CD8-positive, alpha-beta memory T cell (primary cell): ENCODE data around the gene CHN1. TPM values are rescaled to one million over a fixed set of nuclear protein-coding genes. Genes with fewer than 3 reads are reported as not detected.

ENCODE experiments used
- CTCF ChIA-PET: fragments of 350-600 bp; sonication (Branson Sonifier 250); formaldehyde crosslinking; loops from one replicate; lab custom pipeline; 2021; ENCODE audit warnings: antibody characterized with exemption; lab: Charles Lee
- POLR2A ChIA-PET: fragments of 350-600 bp; sonication (Branson Sonifier 250); formaldehyde crosslinking; loops from one replicate; lab custom pipeline; 2021; ENCODE audit warnings: antibody characterized with exemption; lab: Charles Lee
- DNase-seq, 5 donors: peaks; one replicate each; pipeline versions ENCODE4 v3.0.0 to v3.0.0-alpha.2; 2020 to 2022; ENCODE audit warnings: mixed read lengths in 1 of 5
- H3K27ac ChIP-seq: one replicate; pipeline ENCODE4 v1.7.0; 2013; ENCODE audit warnings: low read depth, mild to moderate bottlenecking, low read length, moderate library complexity
- H3K27me3 ChIP-seq: 2 replicates; pipeline ENCODE4 v1.7.0; 2013; ENCODE audit warnings: low read length, mild to moderate bottlenecking; ENCODE audit not compliant: insufficient read depth, poor library complexity, severe bottlenecking
- H3K36me3 ChIP-seq: 2 replicates; pipeline ENCODE4 v1.7.0; 2013; ENCODE audit warnings: mild to moderate bottlenecking, low read length, moderate library complexity; ENCODE audit not compliant: insufficient read depth
- H3K4me1 ChIP-seq: 2 replicates; pipeline ENCODE4 v1.7.0; 2013; ENCODE audit warnings: mild to moderate bottlenecking, low read length, moderate library complexity; ENCODE audit not compliant: insufficient read depth
- H3K4me3 ChIP-seq: 2 replicates; pipeline ENCODE4 v1.7.0; 2013; ENCODE audit warnings: mild to moderate bottlenecking, low read length
- H3K9me3 ChIP-seq: 2 replicates; pipeline ENCODE4 v1.7.0; 2013; ENCODE audit warnings: mild to moderate bottlenecking, low read length
- H3K27ac Mint-ChIP-seq, 8 donors: one replicate each; pipeline ENCODE4 v1.8.0; 2020 to 2021; ENCODE audit warnings: mixed read lengths in 8 of 8, mild to moderate bottlenecking in 6 of 8, inconsistent platforms in 3 of 8, moderate library complexity in 3 of 8
- H3K27me3 Mint-ChIP-seq, 2 donors: one replicate each; pipeline ENCODE4 v1.8.0; 2020 to 2021; ENCODE audit warnings: mixed read lengths in 2 of 2, mild to moderate bottlenecking in 1 of 2, moderate library complexity in 1 of 2
- H3K36me3 Mint-ChIP-seq, 3 donors: one replicate each; pipeline ENCODE4 v1.8.0; 2020 to 2021; ENCODE audit warnings: mixed read lengths in 3 of 3, inconsistent platforms in 1 of 3, mild to moderate bottlenecking in 1 of 3
- H3K4me1 Mint-ChIP-seq, 3 donors: one replicate each; pipeline ENCODE4 v1.8.0; 2020 to 2021; ENCODE audit warnings: mixed read lengths in 3 of 3, inconsistent platforms in 1 of 3, mild to moderate bottlenecking in 1 of 3
- H3K4me3 Mint-ChIP-seq, 7 donors: one replicate each; pipeline ENCODE4 v1.8.0; 2020 to 2021; ENCODE audit warnings: mixed read lengths in 7 of 7, mild to moderate bottlenecking in 6 of 7, moderate library complexity in 4 of 7, inconsistent platforms in 2 of 7
- H3K9me3 Mint-ChIP-seq, 5 donors: one replicate each; pipeline ENCODE4 v1.8.0; 2020 to 2022; ENCODE audit warnings: mixed read lengths in 5 of 5, mild to moderate bottlenecking in 3 of 5, moderate library complexity in 2 of 5, inconsistent platforms in 1 of 5
- polyA plus RNA-seq: library from polyadenylated mRNA; unstranded; fragments of 300-500 nt; fragmentation: Illumina TruSeq; gene quantifications from one replicate; pipeline ENCODE4 v1.2.3, GENCODE V29; 2021
- total RNA-seq, 2 experiments: library from RNA; stranded (reverse); gene quantifications; one replicate each; pipeline ENCODE4 v1.2.3, GENCODE V29; 2021

Gene CHN1
- total and polyA plus RNA-seq, 3 experiments from 2014 or later: 13.1 to 22.1 (median 18.4) TPM

- Histone ChIP-seq H3K36me3 (no peaks in the 10 kb centered on the region), H3K27me3 (no peaks in the 10 kb centered on the region), H3K4me1 (no peaks in the 10 kb centered on the region), H3K27ac (no peak overlapping the region), H3K9me3 (no peaks in the 10 kb centered on the region), H3K4me3 (no peak overlapping the region)
- ChIA-PET CTCF (no interaction called here), POLR2A (no interaction called here)
- H3K27ac Mint-ChIP-seq: no peak overlapping the region
- no peaks in the 10 kb centered on the region for H3K4me1 Mint-ChIP-seq
- peaks cover 0 to 4% of the 10 kb centered on the region in 2 donors for H3K27me3 Mint-ChIP-seq
- H3K4me3 Mint-ChIP-seq: no peak overlapping the region
- DNase-seq: no peak
- peaks cover 0 to 5% (median 0%) of the 10 kb centered on the region in 3 donors for H3K36me3 Mint-ChIP-seq
- H3K9me3 Mint-ChIP-seq: no peaks in the 10 kb centered on the region
Measured at GRCh38 chr2:175022923-175023322, 17.7 kb upstream of the CHN1 start.

- Histone ChIP-seq H3K27ac (no peak overlapping the region), H3K4me1 (no peaks in the 10 kb centered on the region), H3K9me3 (no peaks in the 10 kb centered on the region), H3K36me3 (no peaks in the 10 kb centered on the region), H3K27me3 (no peaks in the 10 kb centered on the region), H3K4me3 (no peak overlapping the region)
- H3K4me1 Mint-ChIP-seq: no peaks in the 10 kb centered on the region
- ChIA-PET POLR2A (no interaction called here), CTCF (interaction anchor here (0.6 kb wide), 1 partner anchor 483 kb away, joined by 3 read pairs; no protein-coding TSS in a partner anchor)
- no peaks in the 10 kb centered on the region for H3K9me3 Mint-ChIP-seq
- peaks cover 0 to 6% of the 10 kb centered on the region in 2 donors for H3K27me3 Mint-ChIP-seq
- peaks cover 0 to 5% (median 0%) of the 10 kb centered on the region in 3 donors for H3K36me3 Mint-ChIP-seq
- no peak overlapping the region for H3K4me3 Mint-ChIP-seq
- DNase-seq: no peak
- no peak overlapping the region for H3K27ac Mint-ChIP-seq
Measured at GRCh38 chr2:175019566-175020327, 14.6 kb upstream of the CHN1 start.

GRCh38 chr2:175017618-175018414 is 12.6 kb upstream of the CHN1 start:
- no peaks in the 10 kb centered on the region for H3K9me3 ChIP-seq
- no peak for DNase-seq
- Mint-ChIP-seq H3K4me1 (no peaks in the 10 kb centered on the region), H3K4me3 (no peak overlapping the region), H3K27me3 (peaks cover 0 to 6% of the 10 kb centered on the region in 2 donors), H3K9me3 (no peaks in the 10 kb centered on the region), H3K27ac (peak overlapping the region in 1 of 8 donors; percentile 27), H3K36me3 (peaks cover 0 to 5% (median 0%) of the 10 kb centered on the region in 3 donors)
- POLR2A ChIA-PET: no interaction called here
- H3K27me3 ChIP-seq: no peaks in the 10 kb centered on the region
- no peak overlapping the region for H3K4me3 ChIP-seq
- H3K36me3 ChIP-seq: no peaks in the 10 kb centered on the region
- CTCF ChIA-PET: no interaction called here
- no peak overlapping the region for H3K27ac ChIP-seq
- no peaks in the 10 kb centered on the region for H3K4me1 ChIP-seq

- ChIA-PET POLR2A (no interaction called here), CTCF (no interaction called here)
- H3K36me3 ChIP-seq: no peaks in the 10 kb centered on the region
- no peak overlapping the region for H3K27ac ChIP-seq
- H3K27me3 ChIP-seq: no peaks in the 10 kb centered on the region
- DNase-seq: no peak
- H3K4me3 ChIP-seq: no peak overlapping the region
- peaks cover 0 to 5% (median 0%) of the 10 kb centered on the region in 3 donors for H3K36me3 Mint-ChIP-seq
- no peaks in the 10 kb centered on the region for H3K4me1 ChIP-seq
- H3K27me3 Mint-ChIP-seq: peaks cover 0 to 2% of the 10 kb centered on the region in 2 donors
- no peaks in the 10 kb centered on the region for H3K4me1 Mint-ChIP-seq
- H3K4me3 Mint-ChIP-seq: no peak overlapping the region
- H3K9me3 ChIP-seq: no peaks in the 10 kb centered on the region
- H3K9me3 Mint-ChIP-seq: no peaks in the 10 kb centered on the region
- no peak overlapping the region for H3K27ac Mint-ChIP-seq
Measured at GRCh38 chr2:175015340-175015739, 10.2 kb upstream of the CHN1 start.

GRCh38 chr2:175012516-175012915 is 7.3 kb upstream of the CHN1 start:
- Histone ChIP-seq H3K9me3 (no peaks in the 10 kb centered on the region), H3K27me3 (no peaks in the 10 kb centered on the region), H3K4me3 (no peak overlapping the region), H3K4me1 (no peaks in the 10 kb centered on the region), H3K27ac (no peak overlapping the region), H3K36me3 (no peaks in the 10 kb centered on the region)
- CTCF ChIA-PET: no interaction called here
- POLR2A ChIA-PET: no interaction called here
- Mint-ChIP-seq H3K27me3 (peaks cover 4 to 9% of the 10 kb centered on the region in 2 donors), H3K4me3 (no peak overlapping the region), H3K27ac (no peak overlapping the region), H3K9me3 (no peaks in the 10 kb centered on the region), H3K36me3 (peaks cover 0 to 8% (median 0%) of the 10 kb centered on the region in 3 donors), H3K4me1 (no peaks in the 10 kb centered on the region)
- no peak for DNase-seq

GRCh38 chr2:175011505-175011904 is 6.3 kb upstream of the CHN1 start:
- H3K27me3 Mint-ChIP-seq: peaks cover 4 to 17% of the 10 kb centered on the region in 2 donors
- H3K27ac Mint-ChIP-seq: no peak overlapping the region
- H3K36me3 Mint-ChIP-seq: peaks cover 0 to 3% (median 0%) of the 10 kb centered on the region in 3 donors
- no peak for DNase-seq
- ChIA-PET POLR2A (no interaction called here), CTCF (no interaction called here)
- no peak overlapping the region for H3K4me3 ChIP-seq
- no peaks in the 10 kb centered on the region for H3K9me3 Mint-ChIP-seq
- H3K4me3 Mint-ChIP-seq: no peak overlapping the region
- H3K9me3 ChIP-seq: no peaks in the 10 kb centered on the region
- H3K4me1 Mint-ChIP-seq: no peaks in the 10 kb centered on the region
- H3K36me3 ChIP-seq: no peaks in the 10 kb centered on the region
- H3K27me3 ChIP-seq: peaks cover 8% of the 10 kb centered on the region
- H3K4me1 ChIP-seq: no peaks in the 10 kb centered on the region
- no peak overlapping the region for H3K27ac ChIP-seq

GRCh38 chr2:175010848-175011254 is 5.7 kb upstream of the CHN1 start:
- H3K4me3 Mint-ChIP-seq: no peak overlapping the region
- Histone ChIP-seq H3K9me3 (no peaks in the 10 kb centered on the region), H3K27ac (no peak overlapping the region), H3K4me1 (no peaks in the 10 kb centered on the region), H3K4me3 (no peak overlapping the region), H3K36me3 (no peaks in the 10 kb centered on the region), H3K27me3 (peaks cover 12% of the 10 kb centered on the region)
- CTCF ChIA-PET: no interaction called here
- peaks cover 4 to 24% of the 10 kb centered on the region in 2 donors for H3K27me3 Mint-ChIP-seq
- no peak overlapping the region for H3K27ac Mint-ChIP-seq
- H3K36me3 Mint-ChIP-seq: peaks cover 0 to 3% (median 0%) of the 10 kb centered on the region in 3 donors
- no peak for DNase-seq
- POLR2A ChIA-PET: no interaction called here
- no peaks in the 10 kb centered on the region for H3K9me3 Mint-ChIP-seq
- H3K4me1 Mint-ChIP-seq: peaks cover 0 to 3% (median 0%) of the 10 kb centered on the region in 3 donors
